HFFc6 (cell line): ENCODE measurements around the gene STX11. TPM values are rescaled to one million over a fixed set of nuclear protein-coding genes. Genes with fewer than 3 reads are reported as not detected.

Experiments used
- DNase-seq: peaks from one replicate; pipeline ENCODE4 v3.0.0-alpha.2; 2018
- H3K27ac Mint-ChIP-seq: 2 replicates; pipeline ENCODE4 v1.8.0; 2020; ENCODE audit warnings: mild to moderate bottlenecking, mixed read lengths
- H3K27me3 Mint-ChIP-seq: 2 replicates; pipeline ENCODE4 v1.8.0; 2021; ENCODE audit warnings: mild to moderate bottlenecking, moderate library complexity, mixed read lengths; ENCODE audit not compliant: insufficient read depth
- H3K36me3 Mint-ChIP-seq: 2 replicates; pipeline ENCODE4 v1.8.0; 2021; ENCODE audit warnings: low read depth, mixed read lengths
- H3K4me1 Mint-ChIP-seq: 2 replicates; pipeline ENCODE4 v1.8.0; 2020; ENCODE audit warnings: low read depth, mixed read lengths
- H3K4me3 Mint-ChIP-seq: 2 replicates; pipeline ENCODE4 v1.8.0; 2020; ENCODE audit warnings: mild to moderate bottlenecking, moderate library complexity, mixed read lengths
- H3K9me3 Mint-ChIP-seq: 2 replicates; pipeline ENCODE4 v1.8.0; 2020; ENCODE audit warnings: mild to moderate bottlenecking, mixed read lengths
- total RNA-seq, 6 experiments: library from RNA; stranded (reverse); fragmentation: NEBNext Ultra II Directional; extraction: Animal tissue kit (Norgen Biotek cat#: 25700); gene quantifications; 2 replicates in 1 of 6; 3 replicates in 5 of 6; pipeline ENCODE4 v1.2.3, GENCODE V29; 2021
- TF ChIP-seq, protein P1 (sequence below): fragments of 200-600 bp; sonication (generic); IDR thresholded peaks from 2 replicates; pipeline ENCODE4 v1.5.0; 2021; ENCODE audit warnings: antibody characterized with exemption, mild to moderate bottlenecking

The STX11 gene
- total RNA-seq, 6 experiments from 2014 or later: 0.30 to 0.53 (median 0.37) TPM

DNA sequence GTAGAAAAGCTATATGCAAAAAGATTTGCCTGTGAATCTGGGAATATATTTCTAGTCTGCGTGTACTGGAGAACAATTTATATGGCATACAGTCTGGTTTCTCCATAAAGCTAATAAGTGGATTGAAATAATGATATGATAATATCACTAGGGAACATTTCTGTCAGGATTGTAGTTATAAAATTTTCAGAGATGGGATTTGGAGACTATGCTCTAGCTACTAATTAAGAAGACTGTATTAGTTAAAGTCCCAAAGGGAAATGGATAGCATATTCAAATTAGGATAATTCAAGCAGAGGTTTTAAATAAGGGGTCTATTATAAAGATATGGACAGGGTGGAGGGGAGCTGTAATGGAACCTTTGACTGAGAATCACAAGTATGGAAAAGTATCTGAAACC is 7.2 kb upstream of the STX11 start:
- Mint-ChIP-seq H3K4me1 (peaks cover 14% of the 10 kb centered on the region), H3K27ac (no peak overlapping the region), H3K36me3 (no peaks in the 10 kb centered on the region), H3K27me3 (no peaks in the 10 kb centered on the region; the same call in none of the 2 replicates), H3K4me3 (no peak overlapping the region), H3K9me3 (no peaks in the 10 kb centered on the region)
- TF ChIP-seq, protein P1, sequence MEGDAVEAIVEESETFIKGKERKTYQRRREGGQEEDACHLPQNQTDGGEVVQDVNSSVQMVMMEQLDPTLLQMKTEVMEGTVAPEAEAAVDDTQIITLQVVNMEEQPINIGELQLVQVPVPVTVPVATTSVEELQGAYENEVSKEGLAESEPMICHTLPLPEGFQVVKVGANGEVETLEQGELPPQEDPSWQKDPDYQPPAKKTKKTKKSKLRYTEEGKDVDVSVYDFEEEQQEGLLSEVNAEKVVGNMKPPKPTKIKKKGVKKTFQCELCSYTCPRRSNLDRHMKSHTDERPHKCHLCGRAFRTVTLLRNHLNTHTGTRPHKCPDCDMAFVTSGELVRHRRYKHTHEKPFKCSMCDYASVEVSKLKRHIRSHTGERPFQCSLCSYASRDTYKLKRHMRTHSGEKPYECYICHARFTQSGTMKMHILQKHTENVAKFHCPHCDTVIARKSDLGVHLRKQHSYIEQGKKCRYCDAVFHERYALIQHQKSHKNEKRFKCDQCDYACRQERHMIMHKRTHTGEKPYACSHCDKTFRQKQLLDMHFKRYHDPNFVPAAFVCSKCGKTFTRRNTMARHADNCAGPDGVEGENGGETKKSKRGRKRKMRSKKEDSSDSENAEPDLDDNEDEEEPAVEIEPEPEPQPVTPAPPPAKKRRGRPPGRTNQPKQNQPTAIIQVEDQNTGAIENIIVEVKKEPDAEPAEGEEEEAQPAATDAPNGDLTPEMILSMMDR: no peak
- DNase-seq: no peak

DNA sequence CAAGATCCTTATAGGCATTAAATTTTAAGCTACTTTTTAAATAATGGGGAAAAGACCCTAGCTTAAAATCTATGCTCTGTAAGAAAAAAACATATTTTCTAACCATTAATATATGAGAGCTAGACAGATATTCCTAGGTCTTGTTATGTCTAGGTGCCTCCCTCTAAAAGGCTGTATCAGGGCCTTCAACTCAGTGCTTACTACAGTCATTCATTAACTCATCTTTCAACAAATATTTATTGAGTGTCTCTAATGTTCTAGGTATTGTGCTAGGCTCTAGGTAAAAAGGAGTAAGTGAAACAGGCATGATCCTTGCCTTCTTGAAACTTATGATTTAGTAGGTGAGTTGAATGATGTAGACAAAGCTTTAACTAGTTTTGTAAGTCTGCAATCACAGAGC is 6.4 kb upstream of the STX11 start:
- peaks cover 2% of the 10 kb centered on the region for H3K27me3 Mint-ChIP-seq
- no peak for DNase-seq
- peaks cover 14% of the 10 kb centered on the region for H3K4me1 Mint-ChIP-seq
- TF ChIP-seq, protein P1: no peak
- H3K9me3 Mint-ChIP-seq: no peaks in the 10 kb centered on the region
- no peak overlapping the region for H3K27ac Mint-ChIP-seq
- H3K4me3 Mint-ChIP-seq: no peak overlapping the region
- no peaks in the 10 kb centered on the region for H3K36me3 Mint-ChIP-seq

DNA sequence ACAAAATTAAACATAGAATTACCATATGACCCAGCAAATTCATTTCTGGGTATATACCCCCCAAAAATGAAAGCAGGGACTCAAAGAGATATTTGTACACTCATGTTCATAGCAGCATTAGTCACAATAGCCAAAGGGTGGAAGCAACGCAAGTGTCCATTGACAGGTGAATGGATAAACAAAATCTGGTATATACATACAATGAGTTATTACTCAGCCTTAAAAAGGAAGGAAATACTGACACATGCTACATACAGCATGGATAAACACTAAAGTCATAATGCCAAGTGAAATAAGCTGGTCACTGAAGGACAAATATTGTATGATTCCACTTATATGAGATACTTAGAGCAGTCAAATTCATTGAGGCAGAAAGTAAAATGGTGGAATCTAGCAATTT is 5.3 kb upstream of the STX11 start:
- H3K36me3 Mint-ChIP-seq: no peaks in the 10 kb centered on the region
- H3K4me1 Mint-ChIP-seq: peaks cover 14% of the 10 kb centered on the region
- TF ChIP-seq, protein P1: no peak
- H3K9me3 Mint-ChIP-seq: no peaks in the 10 kb centered on the region
- H3K4me3 Mint-ChIP-seq: no peak overlapping the region
- H3K27me3 Mint-ChIP-seq: peaks cover 2% of the 10 kb centered on the region
- no peak overlapping the region for H3K27ac Mint-ChIP-seq
- no peak for DNase-seq

DNA sequence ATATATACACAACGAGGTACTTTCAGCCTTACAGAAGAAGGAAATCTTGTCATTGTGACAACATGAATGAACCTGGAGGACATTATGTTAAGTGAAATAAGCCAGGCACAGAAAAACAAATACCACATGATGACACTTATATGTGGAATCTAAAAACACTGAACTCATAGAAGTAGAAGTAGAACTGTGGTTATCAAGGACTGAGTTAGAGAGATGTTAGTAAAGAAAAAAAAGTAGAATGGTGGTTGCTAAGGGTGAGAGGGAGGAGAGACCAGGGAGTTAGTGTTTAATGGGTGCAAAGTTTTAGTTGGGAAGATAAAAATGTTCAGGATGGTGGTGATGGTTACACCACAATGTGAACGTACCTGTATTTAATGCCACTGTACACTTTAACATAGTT is 4.8 kb upstream of the STX11 start:
- Mint-ChIP-seq H3K4me1 (peaks cover 14% of the 10 kb centered on the region), H3K27me3 (peaks cover 2% of the 10 kb centered on the region), H3K27ac (no peak overlapping the region), H3K4me3 (no peak overlapping the region), H3K9me3 (no peaks in the 10 kb centered on the region), H3K36me3 (no peaks in the 10 kb centered on the region)
- DNase-seq: peak; percentile 26
- TF ChIP-seq, protein P1: no peak

DNA sequence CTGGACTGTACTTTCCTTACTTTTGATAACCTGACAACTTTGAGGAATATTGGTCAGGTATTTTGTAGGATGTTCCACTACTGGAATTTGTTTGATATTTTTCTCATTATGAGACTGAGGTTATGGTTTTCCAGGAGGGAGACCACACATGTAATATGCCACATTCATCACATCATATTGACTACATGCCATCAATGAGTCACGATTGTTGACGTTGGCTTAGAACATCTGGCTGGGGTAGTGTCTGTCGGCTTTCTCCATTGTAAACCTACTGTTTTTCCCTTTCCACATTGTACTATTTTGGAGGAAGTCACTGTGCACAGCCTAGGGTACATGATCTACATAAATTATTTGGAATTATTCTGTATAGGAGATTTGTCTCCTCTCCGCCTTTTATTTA is 1.4 kb upstream of the STX11 start:
- H3K27me3 Mint-ChIP-seq: peaks cover 13% of the 10 kb centered on the region
- no peak for DNase-seq
- H3K4me3 Mint-ChIP-seq: no peak overlapping the region
- peaks cover 24% of the 10 kb centered on the region for H3K4me1 Mint-ChIP-seq
- H3K36me3 Mint-ChIP-seq: no peaks in the 10 kb centered on the region
- no peaks in the 10 kb centered on the region for H3K9me3 Mint-ChIP-seq
- H3K27ac Mint-ChIP-seq: no peak overlapping the region
- TF ChIP-seq, protein P1: no peak

DNA sequence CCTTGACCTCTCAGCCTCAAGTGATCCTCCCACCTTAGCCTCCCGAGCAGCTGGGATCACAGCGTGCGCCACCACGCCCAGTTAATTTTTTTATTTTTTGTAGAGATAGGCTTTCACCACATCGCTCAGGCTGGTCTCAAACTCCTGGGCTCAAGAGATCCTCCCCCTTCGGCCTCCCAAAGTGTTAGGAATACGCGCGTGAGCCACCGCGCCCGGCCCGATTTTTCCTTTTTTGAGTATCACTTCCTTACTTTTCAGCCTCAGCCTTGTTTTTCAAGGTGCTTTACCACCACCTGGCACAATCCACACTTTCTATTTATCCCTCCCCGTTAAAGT is 791 bp upstream of the STX11 start:
- peak overlapping the region; percentile 84 for H3K4me3 Mint-ChIP-seq
- H3K36me3 Mint-ChIP-seq: no peaks in the 10 kb centered on the region
- DNase-seq: no peak
- peaks cover 24% of the 10 kb centered on the region for H3K4me1 Mint-ChIP-seq
- H3K27me3 Mint-ChIP-seq: peaks cover 16% of the 10 kb centered on the region
- no peaks in the 10 kb centered on the region for H3K9me3 Mint-ChIP-seq
- H3K27ac Mint-ChIP-seq: no peak overlapping the region
- TF ChIP-seq, protein P1: no peak
